GM19099 (cell line): ENCODE data around the gene CSRP1.

Experiments used
- POLR2A ChIP-seq: IDR thresholded peaks from 3 replicates; pipeline ENCODE4 v1.6.1; 2011; ENCODE audit warnings: low read depth; ENCODE audit not compliant: insufficient read length; ENCODE audit errors: extremely low read depth

The CSRP1 gene

GRCh38 chr1:201508809-201509208 lies 1.9 kb upstream of the CSRP1 start:
- no peak for TF ChIP-seq POLR2A

GRCh38 chr1:201507360-201507675 lies 395 bp upstream of the CSRP1 start:
- no peak for TF ChIP-seq POLR2A

GRCh38 chr1:201506092-201506491 lies 831 bp downstream of the CSRP1 start:
- TF ChIP-seq POLR2A, result no peak

GRCh38 chr1:201505503-201505890 lies 1.4 kb downstream of the CSRP1 start:
- TF ChIP-seq POLR2A, result no peak

GRCh38 chr1:201504799-201505502 lies 2.0 kb downstream of the CSRP1 start:
- TF ChIP-seq POLR2A, result no peak

GRCh38 chr1:201504179-201504631 lies 2.7 kb downstream of the CSRP1 start:
- TF ChIP-seq POLR2A, result no peak

GRCh38 chr1:201503397-201504176 lies 3.3 kb downstream of the CSRP1 start:
- no peak for TF ChIP-seq POLR2A

GRCh38 chr1:201502511-201502857 lies 4.4 kb downstream of the CSRP1 start:
- TF ChIP-seq POLR2A, result no peak

GRCh38 chr1:201501812-201502510 lies 5.0 kb downstream of the CSRP1 start:
- no peak for TF ChIP-seq POLR2A

GRCh38 chr1:201501144-201501543 lies 5.8 kb downstream of the CSRP1 start:
- TF ChIP-seq POLR2A, result no peak

- no peak for TF ChIP-seq POLR2A
These were observed 6.2 kb downstream of the CSRP1 start for GRCh38 chr1:201500670-201501120.

- no peak for TF ChIP-seq POLR2A
These were observed 6.9 kb downstream of the CSRP1 start for GRCh38 chr1:201499795-201500669.

GRCh38 chr1:201499191-201499590 lies 7.7 kb downstream of the CSRP1 start:
- no peak for TF ChIP-seq POLR2A

- no peak for TF ChIP-seq POLR2A
These were observed 8.3 kb downstream of the CSRP1 start for GRCh38 chr1:201498621-201499020.
